A549 (cell line): ENCODE data around the gene GRM4. TPM values are rescaled to one million over a fixed set of nuclear protein-coding genes. Genes with fewer than 3 reads are reported as not detected.

Experiments used
- ATAC-seq, 2 experiments: fragments of 200-7000 bp in 1 of 2; fragments of >200 bp in 1 of 2; cut with Nextera tagmentation in 1 of 2; cut with Tn5 transposase in 1 of 2; 3 replicates each; pipeline versions ENCODE4 v1.8.0 to v1.9.1; 2018 to 2020; ENCODE audit warnings: mild to moderate bottlenecking in 1 of 2, moderate library complexity in 1 of 2
- CTCF ChIA-PET: fragments of 300-600 bp; sonication (Branson Sonifier 250); formaldehyde crosslinking; extraction: SDS; loops from one replicate; lab custom pipeline; 2021; ENCODE audit warnings: antibody characterized with exemption, inconsistent platforms; lab: Yijun Ruan, JAX
- POLR2A ChIA-PET: fragments of 350-600 bp; formaldehyde crosslinking; extraction: SDS; loops from one replicate; lab custom pipeline; 2021; ENCODE audit warnings: antibody characterized with exemption, inconsistent platforms; lab: Yijun Ruan, JAX
- DNase-seq, 2 experiments: peaks; one replicate each; pipeline versions ENCODE4 v3.0.0 to v3.0.0-alpha.2; 2011 to 2016; ENCODE audit warnings: low read depth in 1 of 2, low spot score in 1 of 2
- FAIRE-seq: peaks from 2 replicates; lab custom pipeline; 2011; peaks lifted over from hg19 to GRCh38; lab: Jason Lieb, UNC
- H3K27ac ChIP-seq, 2 experiments: fragments of >200 bp; sonication (Bioruptor Twin); formaldehyde crosslinking; 3 replicates each; pipeline ENCODE4 v1.5.1; 2016 to 2017
- H3K4me1 ChIP-seq: fragments of >200 bp; sonication (Bioruptor Twin); formaldehyde crosslinking; 3 replicates; pipeline ENCODE4 v1.6.1; 2016
- H3K4me2 ChIP-seq: fragments of >200 bp; sonication (Bioruptor Twin); formaldehyde crosslinking; 3 replicates; pipeline ENCODE4 v1.6.1; 2016
- H3K4me3 ChIP-seq: fragments of >200 bp; sonication (Bioruptor Twin); formaldehyde crosslinking; 3 replicates; pipeline ENCODE4 v1.5.1; 2016
- H3K9me3 ChIP-seq: fragments of >200 bp; sonication (Bioruptor Twin); formaldehyde crosslinking; 3 replicates; pipeline ENCODE4 v1.6.1; 2016
- BCL3 ChIP-seq: fragments of >200 bp; sonication (Bioruptor Twin); formaldehyde crosslinking; IDR thresholded peaks from 3 replicates; pipeline ENCODE4 v1.6.1; 2016
- BHLHE40 ChIP-seq: IDR thresholded peaks from 2 replicates; pipeline ENCODE4 v1.6.1; 2012; ENCODE audit warnings: low read depth, low read length, inconsistent platforms
- CBX8 ChIP-seq: fragments of 200-600 bp; sonication (generic); IDR thresholded peaks from 2 replicates; pipeline ENCODE4 v1.6.1; 2016
- EHMT2 ChIP-seq: fragments of 200-600 bp; sonication (generic); IDR thresholded peaks from 2 replicates; pipeline ENCODE4 v1.6.1; 2016; ENCODE audit warnings: antibody characterized with exemption, low read depth, mild to moderate bottlenecking, moderate library complexity
- EP300 ChIP-seq, 2 experiments: fragments of >200 bp; sonication (Bioruptor Twin); formaldehyde crosslinking; IDR thresholded peaks; 2 replicates in 1 of 2; 3 replicates in 1 of 2; pipeline ENCODE4 v1.6.1; 2016 to 2017
- GATA3 ChIP-seq: IDR thresholded peaks from 2 replicates; pipeline ENCODE4 v1.6.1; 2012; ENCODE audit warnings: borderline replicate concordance
- HDAC2 ChIP-seq: fragments of 200-600 bp; sonication (generic); IDR thresholded peaks from 2 replicates; pipeline ENCODE4 v1.6.1; 2016
- HES2 ChIP-seq: fragments of >200 bp; sonication (Bioruptor Twin); formaldehyde crosslinking; IDR thresholded peaks from 2 replicates; pipeline ENCODE4 v1.6.1; 2016
- HMGXB4 ChIP-seq: fragments of 250-450 bp; sonication (Bioruptor Pico); IDR thresholded peaks from 2 replicates; pipeline ENCODE4 v1.5.0; 2021; ENCODE audit warnings: mild to moderate bottlenecking, moderate library complexity, borderline replicate concordance
- HOXB13 ChIP-seq: fragments of 250-450 bp; sonication (Bioruptor Pico); IDR thresholded peaks from 2 replicates; pipeline ENCODE4 v1.5.0; 2020; ENCODE audit warnings: low read depth, mild to moderate bottlenecking, moderate library complexity
- JUN ChIP-seq, 2 experiments: fragments of >200 bp; sonication (Bioruptor Twin); formaldehyde crosslinking; IDR thresholded peaks; 2 replicates in 1 of 2; 3 replicates in 1 of 2; pipeline ENCODE4 v1.6.1; 2016 to 2017
- NPAS2 ChIP-seq: fragments of 250-450 bp; sonication (Bioruptor Pico); IDR thresholded peaks from 2 replicates; pipeline ENCODE4 v1.8.0; 2022; ENCODE audit warnings: mild to moderate bottlenecking, moderate library complexity, borderline replicate concordance
- PHF8 ChIP-seq: fragments of 200-600 bp; sonication (generic); IDR thresholded peaks from 2 replicates; pipeline ENCODE4 v1.6.1; 2016; ENCODE audit warnings: low read depth, mild to moderate bottlenecking, antibody characterized with exemption, moderate library complexity, borderline replicate concordance
- POLR2A ChIP-seq: IDR thresholded peaks from 2 replicates; pipeline ENCODE4 v1.6.1; 2012; ENCODE audit warnings: mild to moderate bottlenecking, low read length
- POLR2AphosphoS2 ChIP-seq: conservative IDR thresholded peaks from 2 replicates; pipeline ENCODE4 v1.6.1; 2012; ENCODE audit warnings: low read length, improper control_type of control experiment, inconsistent platforms
- RFX5 ChIP-seq: fragments of 450-650 bp; IDR thresholded peaks from 2 replicates; pipeline ENCODE4 v1.7.1; 2014; ENCODE audit warnings: antibody characterized with exemption, mild to moderate bottlenecking, moderate library complexity
- TFCP2L1 ChIP-seq: fragments of 250-450 bp; sonication (Bioruptor Pico); IDR thresholded peaks from 2 replicates; pipeline ENCODE4 v1.5.0; 2021; ENCODE audit warnings: mild to moderate bottlenecking
- USF2 ChIP-seq: fragments of 450-650 bp; IDR thresholded peaks from 2 replicates; pipeline ENCODE4 v1.6.1; 2014; ENCODE audit warnings: antibody characterized with exemption
- ZC3H11A ChIP-seq: fragments of 450-650 bp; IDR thresholded peaks from 2 replicates; pipeline ENCODE4 v1.6.1; 2014; ENCODE audit warnings: antibody characterized with exemption, mild to moderate bottlenecking
- ZFP36 ChIP-seq: fragments of 450-650 bp; IDR thresholded peaks from 2 replicates; pipeline ENCODE4 v1.6.1; 2014; ENCODE audit warnings: borderline replicate concordance; ENCODE audit not compliant: partially characterized antibody
- ZNF302 ChIP-seq: fragments of 250-450 bp; sonication (Bioruptor Pico); IDR thresholded peaks from 2 replicates; pipeline ENCODE4 v1.9.0; 2021; ENCODE audit warnings: inconsistent platforms, mild to moderate bottlenecking, moderate library complexity
- ZSCAN20 ChIP-seq: fragments of 250-450 bp; sonication (Bioruptor Pico); IDR thresholded peaks from 2 replicates; pipeline ENCODE4 v1.8.0; 2022; ENCODE audit warnings: mild to moderate bottlenecking, moderate library complexity
- WGBS: methylation state at CpG from one replicate; pipeline ENCODE4 v1.1.6; 2017; ENCODE audit errors: missing lambda C conversion rate; 5-methylcytosine and 5-hydroxymethylcytosine counted together
- polyA plus RNA-seq, 4 experiments: library from polyadenylated mRNA; depleted of rRNA in 3 of 4; stranded (reverse); fragments of >200 nt; fragmentation: RNase III in 1 of 4; extraction: RNeasy Plus Mini Kit Qiagen cat#74134 plus additional on column Dnase treatment in 1 of 4; gene quantifications; 2 replicates in 3 of 4; 3 replicates in 1 of 4; pipeline ENCODE4 v1.2.3, GENCODE V29; 2011 to 2017

The GRM4 gene
- polyA plus RNA-seq, 2 of the 4 experiments (the other 2 are of a cell fraction): 0.05 TPM

- DNase-seq: no peak
- no peaks in the 10 kb centered on the region for H3K4me1 ChIP-seq
- H3K9me3 ChIP-seq: no peaks in the 10 kb centered on the region; the same call in 2 of the 3 replicates
- no peak for ATAC-seq
- H3K4me2 ChIP-seq: no peak overlapping the region
- ChIA-PET CTCF (interaction anchor here (1.0 to 8.0 kb wide), 9 partner anchors 8 to 314 kb away, joined by 3 to 123 read pairs (median 9); partner anchors contain the start of gene UQCC2), POLR2A (no interaction called here)
- TF ChIP-seq HOXB13 (CRISPR knock-in tag) (no peak), BCL3 (no peak), CBX8 (no peak), NPAS2 (CRISPR knock-in tag) (no peak), HES2 (no peak), ZSCAN20 (no peak)
- WGBS: 49% methylated on average over 8 of the region's 8 CpGs
- H3K27ac ChIP-seq: no peak overlapping the region
- no peak overlapping the region for H3K4me3 ChIP-seq
- no peak for FAIRE-seq
Observed at GRCh38 chr6:34025861-34026260, 120.0 kb downstream of the GRM4 start.

- no peaks in the 10 kb centered on the region for H3K4me1 ChIP-seq
- FAIRE-seq (no peak), DNase-seq (no peak), ATAC-seq (no peak)
- H3K4me3 ChIP-seq: no peak overlapping the region
- no peak overlapping the region for H3K27ac ChIP-seq
- H3K9me3 ChIP-seq: no peaks in the 10 kb centered on the region; the same call in 2 of the 3 replicates
- H3K4me2 ChIP-seq: no peak overlapping the region
- POLR2A ChIA-PET: no interaction called here
- WGBS: 73% methylated on average over 7 of the region's 8 CpGs
- TF ChIP-seq HDAC2 (no peak), EHMT2 (no peak), ZNF302 (CRISPR knock-in tag) (no peak), ZC3H11A (no peak), BHLHE40 (no peak), RFX5 (no peak), BCL3 (no peak), TFCP2L1 (CRISPR knock-in tag) (no peak), ZFP36 (no peak), CBX8 (no peak), PHF8 (no peak), POLR2AphosphoS2 (no peak), HES2 (no peak), EP300 (IDR thresholded peaks at IDR 0.05) (no peak), POLR2A (no peak), USF2 (no peak), HMGXB4 (CRISPR knock-in tag) (no peak), JUN (IDR thresholded peaks at IDR 0.05) (no peak), GATA3 (no peak)
- CTCF ChIA-PET: interaction anchor here (1.0 to 4.6 kb wide), 6 partner anchors 174 to 314 kb away, joined by 3 to 32 read pairs (median 10); partner anchors contain the start of gene UQCC2
Observed at GRCh38 chr6:34025112-34025807, 120.6 kb downstream of the GRM4 start.
